Raji (cell line): ENCODE measurements around the gene RAB25.
A peak's percentile ranks its signal among the peaks of the same experiment; 100 is the strongest.

Experiments used
- POLR2A ChIP-seq: IDR thresholded peaks from 2 replicates; pipeline ENCODE4 v1.6.1; 2011; ENCODE audit warnings: low read depth, low read length, control low read depth; ENCODE audit not compliant: insufficient read depth

The RAB25 gene

DNA sequence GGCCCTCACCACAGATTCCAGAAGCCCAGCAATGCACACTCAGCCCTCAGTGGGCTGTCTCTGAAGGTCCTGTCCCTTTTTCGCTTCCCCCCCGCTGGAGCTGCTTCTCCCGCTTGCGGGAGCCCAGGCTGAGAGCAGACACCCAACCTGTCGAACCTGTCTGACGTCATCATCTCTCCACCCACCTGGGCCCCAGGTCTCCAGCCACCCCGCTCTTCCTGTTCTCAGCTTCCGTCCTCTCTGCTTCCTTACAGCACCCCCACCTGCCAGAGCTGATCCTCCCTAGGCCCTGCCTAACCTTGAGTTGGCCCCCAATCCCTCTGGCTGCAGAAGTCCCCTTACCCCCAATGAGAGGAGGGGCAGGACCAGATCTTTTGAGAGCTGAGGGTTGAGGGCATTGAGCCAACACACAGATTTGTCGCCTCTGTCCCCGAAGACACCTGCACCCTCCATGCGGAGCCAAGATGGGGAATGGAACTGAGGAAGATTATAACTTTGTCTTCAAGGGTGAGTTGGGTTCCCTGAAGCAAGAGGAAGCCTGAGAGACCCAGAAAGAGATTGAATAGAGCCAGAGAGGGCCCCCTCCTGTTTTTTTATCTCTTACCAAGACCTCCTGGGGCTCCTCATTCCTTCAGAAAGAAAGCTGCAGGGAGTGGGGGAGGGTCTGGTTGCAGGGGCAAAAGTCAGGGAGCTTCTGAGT, at the start of gene RAB25:
Gene RAB25, plus strand, starts transcription at position 224 of the 700 bp plus-strand sequence. Its CDS starts 241 bp downstream, at position 465.
- TF ChIP-seq POLR2A: no peak

DNA sequence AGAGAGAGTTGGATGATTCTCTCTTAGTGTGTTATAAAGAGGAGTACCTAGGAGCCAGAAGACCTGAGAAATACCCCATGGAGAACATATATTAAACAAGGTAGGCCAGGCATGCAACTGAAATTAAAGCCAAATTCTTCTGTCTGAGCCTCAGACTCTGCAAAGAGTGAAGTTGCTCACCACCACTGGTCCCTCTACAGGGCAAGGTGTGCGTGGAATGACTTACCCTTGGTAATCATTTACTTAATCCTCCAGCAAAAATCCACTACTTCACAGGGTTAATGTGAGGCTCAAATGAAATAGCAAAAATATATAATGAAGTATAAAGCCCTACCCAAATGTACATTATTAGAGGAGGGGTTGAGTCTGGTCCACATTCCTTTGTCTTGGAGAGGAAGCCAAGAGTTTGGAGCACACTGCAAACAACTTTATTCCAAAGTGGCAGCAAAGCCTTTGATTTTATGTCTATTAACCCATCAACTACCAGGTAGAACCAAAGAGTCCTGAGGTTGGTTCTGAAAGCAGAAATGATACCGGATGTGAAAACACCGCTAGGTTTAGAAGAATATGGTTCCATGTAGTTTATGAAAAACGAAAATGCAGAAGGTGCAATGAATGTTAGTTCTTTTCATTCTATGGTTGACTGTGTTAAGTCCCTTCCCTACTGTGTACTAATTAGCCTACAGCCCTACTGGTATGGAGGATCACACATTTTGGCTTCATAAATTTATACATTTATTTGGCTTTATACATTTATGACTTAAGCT, 48.7 kb upstream of the RAB25 start:
- no peak for TF ChIP-seq POLR2A

DNA sequence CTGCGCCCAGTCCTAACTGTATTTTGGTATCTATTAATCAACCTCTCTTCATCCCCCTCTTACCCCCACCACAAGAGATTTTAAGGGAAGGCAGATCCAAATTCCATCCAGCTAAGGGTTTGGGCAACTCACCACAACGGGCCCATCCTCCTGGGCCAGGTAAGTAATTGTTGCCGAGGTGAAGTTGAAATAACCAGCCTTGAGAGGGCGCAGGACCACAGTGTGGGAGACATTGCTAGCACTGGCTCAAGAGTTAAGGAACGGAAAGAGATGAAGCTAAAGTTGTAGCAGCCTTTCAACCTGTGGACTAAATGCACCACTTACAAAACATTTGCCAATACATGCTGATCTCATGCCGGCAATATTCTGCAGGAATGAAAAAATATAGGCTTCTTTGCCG, 46.1 kb upstream of the RAB25 start:
- no peak for TF ChIP-seq POLR2A

DNA sequence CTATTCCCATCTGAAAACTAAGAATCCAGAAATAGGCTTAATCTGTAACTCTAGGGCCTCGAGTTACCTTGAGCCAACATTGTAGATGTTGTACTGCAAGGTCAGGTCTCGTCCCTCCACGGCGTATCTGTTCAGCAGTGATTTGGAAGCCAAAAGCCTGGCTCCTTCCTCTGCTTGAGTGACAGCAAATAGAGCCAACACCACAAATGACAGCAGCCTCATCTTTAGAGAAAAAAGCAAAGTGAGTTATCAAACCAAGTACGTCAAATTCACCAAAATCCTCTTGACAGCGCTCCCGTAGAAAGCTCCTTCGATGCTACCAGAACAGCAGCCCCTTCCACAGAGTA, 41.0 kb upstream of the RAB25 start:
- TF ChIP-seq POLR2A: no peak

DNA sequence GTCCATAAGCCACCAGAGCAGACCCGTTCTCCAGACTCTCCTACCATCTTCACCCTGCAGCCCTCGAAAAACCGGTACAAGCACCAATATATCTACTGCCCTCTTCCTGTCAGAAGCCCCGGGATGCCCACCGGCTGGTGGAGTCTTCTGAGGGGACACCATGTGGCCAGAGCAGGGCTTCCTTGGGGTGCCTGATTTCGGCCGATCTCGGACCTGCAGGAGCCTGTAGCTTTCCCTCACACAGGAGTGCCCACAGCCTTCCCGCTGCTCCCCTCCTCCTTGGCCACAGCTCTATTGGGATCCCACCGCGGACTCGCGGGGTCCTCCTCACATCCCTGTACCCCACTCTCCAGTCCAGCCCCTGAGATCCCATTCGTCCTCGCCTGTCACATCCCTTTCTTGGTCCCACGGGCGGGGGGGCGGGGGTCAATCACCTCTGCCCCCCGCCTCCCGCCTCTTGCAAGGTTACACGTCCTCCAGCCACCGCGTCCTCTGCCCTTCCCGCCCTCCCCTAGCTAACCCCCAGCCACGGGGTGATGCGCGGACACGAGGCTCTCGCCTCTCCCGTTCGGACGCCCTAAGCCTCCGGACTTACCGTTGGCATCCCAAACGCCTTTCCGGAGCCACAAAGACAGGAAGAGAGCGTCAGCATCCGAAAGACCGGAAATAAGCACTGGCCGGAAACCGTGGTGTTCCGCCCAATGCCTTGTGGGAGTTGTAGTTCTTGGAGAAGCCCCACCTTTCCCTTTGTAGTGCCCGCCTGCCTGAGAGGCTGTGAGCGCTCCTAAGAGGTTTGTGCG, 40.5 kb upstream of the RAB25 start, which contains the start of gene SSR2:
Gene SSR2, minus strand, starts transcription at position 659 of the 800 bp plus-strand sequence. CDS start 784 bp downstream, outside the sequence.
- TF ChIP-seq POLR2A: peak; percentile 95

DNA sequence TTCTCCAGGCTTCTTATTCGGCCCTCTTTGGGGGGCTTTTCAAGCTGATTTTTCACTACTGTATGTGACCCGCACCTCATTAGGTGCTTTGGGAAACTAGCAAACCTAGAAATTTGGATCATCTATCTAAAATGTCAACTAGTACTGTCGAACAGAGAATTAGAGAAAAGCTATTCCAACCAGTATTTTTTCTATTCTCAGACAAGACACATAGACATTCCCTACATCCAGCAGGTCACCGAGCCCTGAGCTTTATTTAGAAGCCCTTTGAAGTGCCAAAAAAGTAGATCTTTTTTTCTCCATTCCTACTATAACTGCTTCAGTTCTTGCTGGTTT, 39.9 kb upstream of the RAB25 start:
- no peak for TF ChIP-seq POLR2A

DNA sequence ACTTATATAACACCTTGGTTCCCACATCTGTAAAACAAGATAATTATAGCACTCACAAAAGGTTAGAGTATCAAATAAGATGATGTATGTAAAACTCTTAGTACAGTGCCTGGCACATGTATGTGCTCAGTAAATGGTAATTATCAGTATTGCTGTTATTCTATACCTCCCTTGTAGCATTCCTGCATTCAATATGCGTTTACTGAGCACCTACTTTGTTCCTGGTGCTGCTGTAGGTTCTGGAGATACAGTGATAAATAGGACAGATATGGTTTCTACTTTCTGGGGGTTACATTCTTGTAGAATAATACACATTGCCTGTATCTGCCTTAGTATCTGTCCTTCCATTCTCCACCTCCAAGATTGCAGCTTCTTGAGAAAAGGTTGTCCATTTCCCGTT, 39.0 kb upstream of the RAB25 start:
- TF ChIP-seq POLR2A: no peak

DNA sequence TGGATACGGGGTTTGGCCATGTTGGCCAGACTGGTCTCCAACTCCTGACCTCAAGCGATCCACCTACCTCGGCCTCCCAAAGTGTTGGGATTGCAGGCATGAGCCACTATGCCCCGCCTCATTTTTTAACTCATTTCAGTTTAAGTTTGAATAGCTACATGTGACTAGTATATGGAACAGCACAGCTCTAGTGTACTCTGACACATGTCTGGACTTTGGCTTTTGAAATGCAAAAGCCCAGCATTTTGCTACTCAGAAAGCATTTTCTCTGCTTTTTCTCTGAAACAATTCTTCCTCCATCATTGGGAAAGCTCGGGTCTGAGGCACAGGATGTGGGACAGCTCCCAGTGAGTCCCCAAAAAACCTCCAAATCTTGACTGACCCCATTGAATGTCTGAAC, 36.2 kb upstream of the RAB25 start:
- TF ChIP-seq POLR2A: no peak

DNA sequence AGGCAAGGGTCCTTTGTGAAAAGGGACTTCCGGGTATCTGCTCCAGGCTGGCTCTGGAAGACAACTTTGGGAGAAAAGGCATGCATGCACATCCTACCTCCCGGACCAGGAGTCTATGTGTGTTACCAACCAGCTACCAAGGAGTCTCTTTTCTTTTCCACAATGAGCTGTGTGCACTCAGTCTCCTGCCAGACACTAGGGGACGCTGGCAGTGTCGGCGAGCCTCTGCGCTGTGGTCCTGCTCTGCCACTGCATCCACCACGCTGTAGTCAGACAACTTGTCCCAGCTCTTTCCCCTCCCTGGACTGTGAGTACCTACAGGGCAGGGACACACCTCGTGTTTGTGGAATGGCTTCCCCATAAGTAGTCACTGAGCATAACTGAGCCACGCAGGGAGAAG, 35.1 kb upstream of the RAB25 start:
- no peak for TF ChIP-seq POLR2A

DNA sequence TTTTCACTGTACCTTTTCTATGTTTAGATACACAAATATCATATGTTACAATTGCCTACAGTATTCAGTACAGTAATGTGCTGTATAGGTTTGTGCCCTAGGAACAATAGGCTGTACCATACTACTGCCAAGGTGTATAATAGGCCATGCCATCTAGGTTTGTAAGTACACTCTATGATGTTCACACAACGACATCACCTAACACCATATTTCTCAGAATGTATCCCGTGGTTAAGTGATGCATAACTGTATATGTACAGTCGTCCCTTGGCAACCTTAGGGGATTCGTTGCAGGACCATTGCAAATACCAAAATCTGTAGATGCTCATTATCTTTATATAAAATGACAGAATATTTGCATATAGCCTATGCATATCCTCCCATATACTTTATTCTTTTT, 34.4 kb upstream of the RAB25 start:
- TF ChIP-seq POLR2A: no peak

DNA sequence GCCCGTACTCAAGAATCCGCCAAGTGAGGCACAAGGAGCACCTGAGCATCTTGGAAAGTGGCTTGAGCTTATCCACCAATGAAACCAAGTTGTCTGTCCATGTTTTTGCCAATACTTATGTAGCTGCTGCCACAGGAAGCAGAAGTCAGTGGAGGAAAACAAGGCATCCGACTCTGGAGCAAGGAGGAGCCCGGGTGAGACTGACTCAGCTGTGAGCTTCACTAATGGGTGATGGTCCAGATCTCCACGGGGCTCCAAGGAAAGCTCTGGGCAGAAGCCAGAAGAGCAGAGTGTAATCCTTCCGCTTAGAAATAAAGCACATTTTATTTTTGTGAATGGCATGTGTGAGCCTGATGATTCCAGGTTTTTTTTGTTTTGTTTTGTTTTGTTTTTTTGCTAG, 27.9 kb upstream of the RAB25 start:
- no peak for TF ChIP-seq POLR2A

DNA sequence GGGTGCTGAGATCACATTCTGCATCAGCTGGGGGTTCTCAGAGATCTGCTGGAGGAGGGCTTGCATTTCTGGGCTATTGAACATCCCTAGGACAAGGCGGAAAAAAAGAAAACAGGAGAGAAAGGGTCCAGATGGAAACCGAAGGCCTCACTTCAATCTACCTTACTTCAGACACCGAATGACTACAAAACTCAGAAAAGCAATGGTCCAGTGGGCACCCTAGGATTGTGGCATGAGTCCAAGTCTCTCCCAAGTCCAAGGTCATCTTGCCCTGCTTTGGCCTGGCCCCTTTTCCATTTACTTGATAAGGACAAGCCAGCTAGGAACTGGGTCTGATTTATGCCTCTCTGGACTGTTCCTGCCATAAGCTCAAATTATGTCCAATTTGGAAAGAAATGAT, 18.1 kb upstream of the RAB25 start:
- TF ChIP-seq POLR2A: no peak

DNA sequence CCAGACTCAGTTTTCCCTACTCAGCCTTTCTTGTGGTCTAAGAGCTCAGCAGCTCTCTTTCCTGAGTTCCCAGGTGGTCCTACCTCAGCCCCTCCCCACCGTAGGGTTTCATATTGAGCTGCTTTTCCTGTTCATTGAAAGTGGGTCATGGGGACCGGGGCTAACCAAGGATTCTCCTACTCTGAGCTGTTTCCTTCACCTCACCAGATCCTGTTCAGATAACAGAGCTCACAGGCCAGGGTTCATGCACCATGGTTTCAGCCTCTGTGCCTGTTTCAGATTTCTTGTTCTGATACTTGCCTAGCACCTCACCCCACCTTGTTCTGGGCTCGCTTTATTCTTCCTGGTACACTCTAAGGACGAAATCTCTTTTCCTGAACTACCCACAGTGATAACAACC, 15.9 kb upstream of the RAB25 start:
- no peak for TF ChIP-seq POLR2A

DNA sequence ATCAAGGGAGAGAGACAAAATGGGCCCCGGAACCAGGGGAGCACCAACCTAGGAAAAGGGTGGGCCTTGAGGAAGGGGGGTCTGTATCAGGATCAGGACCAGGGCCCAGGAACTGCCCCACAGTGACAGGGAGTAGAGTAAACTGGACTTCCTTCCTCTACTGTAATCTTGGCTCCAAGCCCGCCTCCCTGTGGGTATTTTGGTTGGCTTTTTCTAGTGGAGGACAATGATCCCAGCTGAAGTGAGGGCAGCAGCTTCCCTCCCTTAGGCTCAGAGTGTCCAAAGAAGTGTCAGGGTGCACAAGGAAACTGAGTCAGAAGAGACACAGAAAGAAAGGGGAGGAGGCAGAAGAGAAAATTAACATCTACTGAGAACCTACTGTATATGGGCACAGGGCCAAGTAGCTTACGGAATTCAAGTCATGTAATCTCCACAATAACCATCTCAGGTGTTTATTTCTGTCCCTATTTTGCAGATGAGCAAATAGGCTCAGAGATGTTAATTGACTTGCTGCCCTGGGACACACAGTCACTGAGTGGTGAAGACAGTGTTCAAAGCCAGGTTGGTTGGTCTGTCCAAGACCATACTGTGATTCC, 12.2 kb upstream of the RAB25 start:
- TF ChIP-seq POLR2A: no peak

DNA sequence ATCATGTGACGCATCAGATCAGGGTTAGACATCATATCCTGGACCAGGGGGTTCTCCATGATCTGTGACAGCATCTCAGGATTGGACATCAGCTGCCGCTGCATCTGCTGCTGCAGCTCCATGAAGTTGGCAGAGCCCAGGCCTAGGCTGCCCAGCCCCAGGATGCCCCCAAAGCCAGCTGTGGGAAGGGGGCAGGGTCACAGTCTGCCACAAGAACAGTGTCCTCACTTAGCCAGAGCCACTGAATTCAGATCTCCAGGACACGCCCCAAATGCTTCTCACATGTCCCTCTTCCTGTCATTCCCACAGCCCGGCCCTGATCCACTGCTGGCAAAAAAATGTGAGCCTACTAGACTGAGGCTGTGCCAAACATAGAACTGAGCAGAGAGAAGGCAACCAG, 10.6 kb upstream of the RAB25 start:
- TF ChIP-seq POLR2A: no peak
